Tibial artery (tissue), 4 donors: ENCODE data around the gene FILIP1.
A peak's percentile ranks its signal among the peaks of the same experiment; 100 is the strongest.

ENCODE experiments used
- DNase-seq, 2 donors: peaks; one replicate each; pipeline ENCODE4 v3.0.0-alpha.2; 2019
- H3K27ac ChIP-seq, 2 donors: fragments of 200-600 bp; sonication (generic) in 1 of 2; 1 replicate in 1 of 2; 2 replicates in 1 of 2; pipeline ENCODE4 v1.5.1; 2018 to 2019; ENCODE audit warnings: mild to moderate bottlenecking in 1 of 2
- H3K27me3 ChIP-seq, 2 donors: fragments of 200-600 bp; sonication (generic) in 1 of 2; one replicate each; pipeline versions ENCODE4 v1.5.1 to v1.6.0; 2016 to 2019
- H3K36me3 ChIP-seq, 3 donors: fragments of 200-600 bp; sonication (generic) in 2 of 3; one replicate each; pipeline ENCODE4 v1.5.1; 2016 to 2019; ENCODE audit warnings: mild to moderate bottlenecking in 2 of 3
- H3K4me1 ChIP-seq, 4 donors: fragments of 200-600 bp; sonication (generic) in 2 of 4; 1 replicate in 3 of 4; 2 replicates in 1 of 4; pipeline ENCODE4 v1.5.1; 2016 to 2019
- H3K4me3 ChIP-seq, 2 donors: fragments of 200-600 bp; sonication (generic) in 1 of 2; 1 replicate in 1 of 2; 2 replicates in 1 of 2; pipeline ENCODE4 v1.5.1; 2018 to 2019; ENCODE audit warnings: mild to moderate bottlenecking in 2 of 2
- H3K9me3 ChIP-seq, 3 donors: fragments of 200-600 bp; sonication (generic) in 1 of 3; one replicate each; pipeline ENCODE4 v1.5.1; 2016 to 2019
- CTCF ChIP-seq, 2 experiments: fragments of 200-600 bp in 1 of 2; fragments of 450-650 bp in 1 of 2; IDR thresholded peaks; one replicate each; pipeline ENCODE4 v1.5.1; 2017 to 2019; ENCODE audit warnings: antibody characterized with exemption in 2 of 2, mild to moderate bottlenecking in 1 of 2, moderate library complexity in 1 of 2
- intact Hi-C: fragments of 100-400 bp; cut with DNase I; formaldehyde crosslinking; loops from one replicate; pipeline ENCODE4 v1.15.0; 2023; ENCODE audit warnings: low total_unique reads

The FILIP1 gene

GRCh38 chr6:75502884-75503283, 9.3 kb upstream of the FILIP1 start:
- no peak overlapping the region for H3K27ac ChIP-seq
- no peaks in the 10 kb centered on the region for H3K9me3 ChIP-seq
- H3K27me3 ChIP-seq: no peaks in the 10 kb centered on the region
- no peak for DNase-seq
- H3K4me1 ChIP-seq: peaks cover 0 to 18% (median 3%) of the 10 kb centered on the region in 4 donors
- H3K4me3 ChIP-seq: no peak overlapping the region
- intact Hi-C loops: no loop called here
- no peak for TF ChIP-seq CTCF (IDR thresholded peaks at IDR 0.05)
- no peaks in the 10 kb centered on the region for H3K36me3 ChIP-seq

GRCh38 chr6:75501756-75502155, 8.2 kb upstream of the FILIP1 start:
- no peak for DNase-seq
- Histone ChIP-seq H3K4me3 (no peak overlapping the region), H3K4me1 (peaks cover 0 to 20% (median 3%) of the 10 kb centered on the region in 4 donors), H3K9me3 (no peaks in the 10 kb centered on the region), H3K36me3 (no peaks in the 10 kb centered on the region), H3K27me3 (no peaks in the 10 kb centered on the region), H3K27ac (no peak overlapping the region)
- intact Hi-C loops: no loop called here
- no peak for TF ChIP-seq CTCF (IDR thresholded peaks at IDR 0.05)

GRCh38 chr6:75499640-75500039, 6.0 kb upstream of the FILIP1 start:
- H3K4me1 ChIP-seq: peaks cover 0 to 40% (median 9%) of the 10 kb centered on the region in 4 donors
- no peaks in the 10 kb centered on the region for H3K36me3 ChIP-seq
- intact Hi-C loops: loop anchor here (10.0 kb wide), 1 partner anchor 105 kb away; the partner anchor contains the start of gene SENP6
- peak overlapping the region; percentile 10 to 21 for H3K4me3 ChIP-seq
- H3K27me3 ChIP-seq: no peaks in the 10 kb centered on the region
- no peaks in the 10 kb centered on the region for H3K9me3 ChIP-seq
- no peak for DNase-seq
- H3K27ac ChIP-seq: no peak overlapping the region
- TF ChIP-seq CTCF (IDR thresholded peaks at IDR 0.05): no peak

GRCh38 chr6:75498862-75499261, 5.3 kb upstream of the FILIP1 start:
- H3K27ac ChIP-seq: no peak overlapping the region
- H3K27me3 ChIP-seq: no peaks in the 10 kb centered on the region

GRCh38 chr6:75497994-75498393, 4.4 kb upstream of the FILIP1 start:
- no peaks in the 10 kb centered on the region for H3K9me3 ChIP-seq
- no peak for TF ChIP-seq CTCF (IDR thresholded peaks at IDR 0.05)
- no peak for DNase-seq
- no peaks in the 10 kb centered on the region for H3K27me3 ChIP-seq
- intact Hi-C loops: loop anchor here (10.0 kb wide), 1 partner anchor 107 kb away; the partner anchor contains the start of gene SENP6
- H3K4me3 ChIP-seq: no peak overlapping the region
- no peak overlapping the region for H3K27ac ChIP-seq
- H3K36me3 ChIP-seq: no peaks in the 10 kb centered on the region
- peaks cover 0 to 43% (median 9%) of the 10 kb centered on the region in 4 donors for H3K4me1 ChIP-seq

More at GRCh38 chr6:75498862-75499261, 5.3 kb upstream of the FILIP1 start:
- Histone ChIP-seq H3K36me3 (no peaks in the 10 kb centered on the region), H3K4me1 (peaks cover 0 to 48% (median 12%) of the 10 kb centered on the region in 4 donors), H3K9me3 (no peaks in the 10 kb centered on the region), H3K4me3 (no peak overlapping the region)
- intact Hi-C loops: loop anchor here (10.0 kb wide), 1 partner anchor 106 kb away; the partner anchor contains the start of gene SENP6
- DNase-seq: no peak
- TF ChIP-seq CTCF (IDR thresholded peaks at IDR 0.05): no peak

- intact Hi-C loops: loop anchor here (10.0 kb wide), 1 partner anchor 110 kb away; the partner anchor contains the start of gene SENP6
- no peaks in the 10 kb centered on the region for H3K36me3 ChIP-seq
- no peak overlapping the region for H3K27ac ChIP-seq
- no peaks in the 10 kb centered on the region for H3K9me3 ChIP-seq
- no peaks in the 10 kb centered on the region for H3K27me3 ChIP-seq
- no peak overlapping the region for H3K4me3 ChIP-seq
- H3K4me1 ChIP-seq: peaks cover 0 to 41% (median 9%) of the 10 kb centered on the region in 4 donors
- DNase-seq: no peak
- no peak for TF ChIP-seq CTCF (IDR thresholded peaks at IDR 0.05)
These were observed 1.4 kb upstream of the FILIP1 start for GRCh38 chr6:75495011-75495410.
